Activated T-cell treated with anti-CD3 and anti-CD28 coated beads for 4 hours (primary cell): ENCODE results near the gene LHX1.

Experiments
- DNase-seq: peaks from one replicate; pipeline ENCODE4 v3.0.0-alpha.2; 2020

The LHX1 gene

DNA sequence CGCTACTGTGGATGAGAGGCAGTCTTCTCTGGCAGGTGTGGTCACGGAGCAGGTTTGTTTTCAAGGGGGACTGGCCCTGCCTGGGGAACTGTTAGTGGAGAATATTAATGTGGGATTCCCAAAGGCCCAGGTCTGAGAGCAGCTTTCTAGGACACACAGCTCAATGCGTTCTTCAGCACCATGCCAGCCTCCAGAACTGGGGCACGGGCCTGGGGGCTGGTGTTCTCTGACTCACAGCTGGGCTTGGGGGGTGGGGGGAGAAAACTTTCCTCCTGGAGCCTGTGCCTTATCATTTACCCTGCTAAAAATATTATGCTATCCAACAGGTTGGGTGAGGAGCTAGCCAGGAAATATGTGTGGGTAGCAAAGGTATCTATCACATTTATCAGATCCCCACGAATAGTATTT lies 13.5 kb upstream of the LHX1 start:
- DNase-seq, result no peak

DNA sequence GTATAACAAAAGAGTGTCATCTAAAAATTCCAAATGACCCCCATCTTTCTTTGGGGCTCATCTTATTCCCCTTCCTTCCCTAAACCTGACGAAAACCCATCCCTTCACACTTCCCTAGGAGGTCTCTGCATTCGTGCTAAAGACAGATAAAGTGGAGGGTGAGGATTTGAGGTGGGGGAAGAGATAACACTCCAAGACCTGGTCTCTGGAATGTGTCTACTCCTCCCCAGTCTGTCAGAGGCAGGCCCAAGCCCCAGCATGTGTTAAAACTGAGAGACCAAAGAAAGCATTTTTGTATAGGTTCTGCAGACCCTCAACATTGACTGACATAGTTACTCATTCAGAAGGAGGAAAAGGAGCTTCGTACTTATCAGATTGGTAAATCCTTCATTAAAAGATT lies 11.0 kb upstream of the LHX1 start:
- DNase-seq, result no peak

DNA sequence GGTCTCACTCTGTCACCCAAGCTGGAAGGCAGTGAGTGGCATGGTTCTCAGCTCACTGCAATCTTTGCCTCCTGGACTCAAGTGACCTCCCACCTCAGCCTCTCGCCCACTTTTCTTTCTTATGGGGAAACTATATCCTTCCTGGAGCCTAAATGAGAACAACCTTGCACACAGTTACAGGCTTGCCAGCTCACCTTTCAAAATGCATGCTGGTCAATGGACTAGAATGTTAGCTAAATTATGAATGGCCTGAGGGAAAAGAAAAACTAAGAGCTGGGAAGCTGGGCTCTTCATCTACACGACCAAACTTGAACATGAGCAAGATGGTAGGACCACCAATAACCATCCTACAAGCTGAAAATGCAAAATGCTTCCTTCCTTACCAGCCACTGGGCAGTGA lies 10.6 kb upstream of the LHX1 start:
- DNase-seq, result no peak

DNA sequence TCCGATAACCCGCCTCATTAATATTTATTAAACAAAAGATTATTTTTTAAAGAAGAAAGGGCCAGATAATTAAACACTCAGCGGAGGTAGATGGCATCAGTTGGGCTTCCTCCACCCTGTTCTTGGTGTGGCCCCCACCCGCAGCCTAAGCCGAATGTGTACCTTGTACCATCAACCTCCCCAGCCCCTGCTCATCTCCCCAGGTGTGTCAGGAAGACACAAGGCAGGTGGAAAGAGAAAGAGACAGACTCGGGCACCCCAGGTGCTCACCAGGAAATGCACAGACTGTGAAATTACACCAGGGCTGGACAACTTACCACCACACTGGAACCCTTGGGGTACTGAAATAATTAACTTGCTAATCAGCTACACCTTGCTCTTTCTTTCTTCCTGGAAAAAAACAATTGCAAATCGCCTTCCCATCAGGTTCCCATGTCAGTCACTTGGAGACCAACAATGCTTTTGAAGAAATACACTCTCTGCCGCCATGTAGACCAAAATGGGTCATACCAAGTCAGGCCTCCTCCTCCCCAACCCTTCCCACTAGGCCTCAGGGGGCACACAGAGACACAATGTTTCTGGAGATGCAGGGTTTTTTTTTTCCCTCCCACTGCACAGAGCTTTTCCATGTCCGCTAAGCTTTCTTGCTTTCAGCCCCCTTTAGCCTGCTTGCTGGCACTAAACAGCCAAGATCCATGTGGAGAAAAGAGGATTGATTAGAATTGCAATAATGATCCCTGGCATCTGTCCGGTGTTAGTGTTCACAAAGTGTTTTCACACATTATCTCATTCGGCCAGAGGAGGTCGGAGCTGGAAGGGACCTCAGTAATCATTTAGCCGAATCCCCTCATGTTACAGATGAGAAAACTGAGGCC lies 8.6 kb upstream of the LHX1 start:
- no peak for DNase-seq

DNA sequence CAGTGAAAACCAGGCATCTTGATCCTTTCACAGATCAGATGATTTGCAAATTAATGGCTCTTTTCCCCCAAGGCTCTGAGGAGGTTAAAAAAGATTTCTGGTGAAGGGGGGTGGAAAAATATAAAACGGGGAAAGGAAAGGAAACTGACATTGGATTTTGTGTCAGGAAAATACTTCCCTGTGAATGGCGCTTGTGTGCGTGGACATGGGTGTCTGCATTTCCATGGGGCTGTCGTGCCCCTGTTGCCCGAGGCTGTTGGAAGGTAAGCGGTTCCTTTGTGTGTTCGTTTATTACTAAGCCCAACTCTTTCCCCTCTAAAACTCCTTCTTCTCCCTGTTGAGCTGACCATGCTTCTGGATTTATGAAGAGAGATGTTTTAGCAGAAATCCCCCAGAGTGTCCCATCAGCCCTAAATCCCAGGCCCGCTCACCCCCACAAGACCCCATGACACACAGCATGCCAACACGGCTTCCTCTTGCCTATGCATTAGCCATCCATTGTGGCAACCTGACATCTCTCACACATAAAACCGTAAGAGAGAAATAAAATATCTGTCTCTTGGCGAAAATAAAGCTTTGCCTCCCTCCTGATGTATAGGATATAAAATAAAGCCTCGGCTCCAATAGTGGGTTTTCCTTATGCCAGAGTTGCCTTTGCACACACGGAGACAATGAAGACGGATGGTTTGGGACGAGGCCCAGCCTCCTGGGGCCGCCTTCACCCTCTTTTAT lies 7.3 kb upstream of the LHX1 start:
- DNase-seq, result no peak

DNA sequence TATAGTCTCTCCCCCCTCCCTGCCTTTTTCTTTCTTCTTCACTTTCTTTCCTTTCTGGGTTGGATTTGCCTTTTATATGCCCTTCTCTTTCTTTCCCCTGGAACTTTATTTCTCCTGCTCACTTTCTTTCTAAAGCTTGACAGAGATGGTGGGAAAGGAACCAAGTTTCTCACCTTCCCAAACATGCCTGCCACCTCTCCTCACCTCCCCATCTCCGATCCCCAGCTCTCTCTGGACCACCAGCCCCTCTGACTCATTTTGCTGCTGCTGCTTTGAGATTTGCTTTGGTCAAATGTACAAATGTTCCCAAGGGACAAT lies 6.7 kb upstream of the LHX1 start:
- DNase-seq, result no peak

DNA sequence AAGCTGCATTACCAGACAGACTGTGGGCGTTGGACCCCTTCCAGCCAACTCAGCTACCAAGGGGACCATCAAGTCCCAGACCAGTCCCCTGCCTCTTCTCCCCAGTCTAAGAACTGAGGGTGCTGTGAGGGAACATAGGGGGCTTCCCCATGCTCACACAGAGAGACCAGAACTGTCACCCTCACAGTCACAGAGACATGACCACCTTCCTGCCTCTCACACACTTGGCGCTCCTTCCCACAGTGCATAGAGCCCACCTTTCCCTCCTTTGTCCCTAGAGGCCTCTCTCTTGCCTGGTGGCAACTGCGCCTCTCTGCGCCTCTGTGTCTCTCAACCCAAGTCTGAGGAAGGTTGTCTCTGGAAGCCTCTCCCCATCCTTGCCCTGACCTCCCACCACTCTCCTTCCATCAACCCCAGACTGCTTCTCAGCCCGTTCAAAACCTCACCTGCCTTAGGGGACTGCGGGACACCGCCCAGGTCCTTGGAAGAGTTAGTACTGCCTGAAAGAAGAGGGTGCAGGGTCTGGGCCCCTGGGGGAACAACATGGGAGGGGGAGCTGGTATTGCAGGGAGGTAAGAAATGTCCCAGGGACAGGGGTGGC lies 6.1 kb upstream of the LHX1 start:
- no peak for DNase-seq

DNA sequence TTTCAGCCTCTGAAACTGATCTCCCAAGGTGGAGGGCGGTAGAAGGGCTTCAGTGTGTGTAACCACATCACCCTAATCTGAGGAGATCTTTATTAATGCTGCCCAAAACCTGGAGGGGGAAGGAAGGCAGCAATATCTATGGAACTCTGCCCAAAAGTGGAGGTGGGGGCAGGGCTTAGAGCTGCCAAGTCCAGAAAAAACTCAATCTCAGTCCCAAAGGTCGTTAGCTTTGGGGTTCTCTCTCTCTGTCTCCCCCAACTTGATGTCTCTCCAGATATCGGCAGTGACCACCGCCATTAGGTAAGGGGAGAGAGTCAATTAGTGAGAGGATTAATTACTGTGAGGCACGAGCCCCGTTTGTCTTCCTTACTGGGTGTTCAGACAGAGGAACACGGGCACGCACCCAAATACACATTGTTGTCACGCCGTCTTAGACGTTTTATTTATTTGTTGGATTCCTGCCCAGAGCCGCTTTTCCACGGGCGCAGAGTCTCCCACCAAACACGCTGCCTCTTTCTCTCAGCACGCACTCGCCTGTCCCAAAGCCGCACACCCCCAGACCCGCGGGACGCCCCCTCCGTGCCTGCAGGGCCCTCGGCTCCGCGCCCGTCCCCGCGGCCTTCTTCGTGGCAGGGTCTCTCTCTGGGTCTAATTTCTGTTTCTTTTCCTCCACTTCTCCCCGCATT lies 5.4 kb upstream of the LHX1 start:
- no peak for DNase-seq

DNA sequence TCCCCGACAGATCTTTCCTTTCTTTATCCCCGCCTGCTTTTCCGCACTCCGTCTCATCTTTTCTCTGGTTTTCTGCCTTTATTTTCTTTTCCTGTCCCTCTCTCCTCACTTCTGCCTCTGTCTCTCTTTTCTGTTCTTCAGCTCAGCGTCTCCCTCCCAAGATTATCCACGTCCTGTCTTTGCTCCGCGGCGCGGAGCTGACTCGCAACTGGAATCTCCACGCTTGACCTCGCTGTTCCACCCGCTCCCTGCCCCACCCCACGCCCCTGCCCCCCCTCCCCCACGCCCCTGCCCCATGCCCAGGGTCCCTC lies 4.9 kb upstream of the LHX1 start:
- no peak for DNase-seq

DNA sequence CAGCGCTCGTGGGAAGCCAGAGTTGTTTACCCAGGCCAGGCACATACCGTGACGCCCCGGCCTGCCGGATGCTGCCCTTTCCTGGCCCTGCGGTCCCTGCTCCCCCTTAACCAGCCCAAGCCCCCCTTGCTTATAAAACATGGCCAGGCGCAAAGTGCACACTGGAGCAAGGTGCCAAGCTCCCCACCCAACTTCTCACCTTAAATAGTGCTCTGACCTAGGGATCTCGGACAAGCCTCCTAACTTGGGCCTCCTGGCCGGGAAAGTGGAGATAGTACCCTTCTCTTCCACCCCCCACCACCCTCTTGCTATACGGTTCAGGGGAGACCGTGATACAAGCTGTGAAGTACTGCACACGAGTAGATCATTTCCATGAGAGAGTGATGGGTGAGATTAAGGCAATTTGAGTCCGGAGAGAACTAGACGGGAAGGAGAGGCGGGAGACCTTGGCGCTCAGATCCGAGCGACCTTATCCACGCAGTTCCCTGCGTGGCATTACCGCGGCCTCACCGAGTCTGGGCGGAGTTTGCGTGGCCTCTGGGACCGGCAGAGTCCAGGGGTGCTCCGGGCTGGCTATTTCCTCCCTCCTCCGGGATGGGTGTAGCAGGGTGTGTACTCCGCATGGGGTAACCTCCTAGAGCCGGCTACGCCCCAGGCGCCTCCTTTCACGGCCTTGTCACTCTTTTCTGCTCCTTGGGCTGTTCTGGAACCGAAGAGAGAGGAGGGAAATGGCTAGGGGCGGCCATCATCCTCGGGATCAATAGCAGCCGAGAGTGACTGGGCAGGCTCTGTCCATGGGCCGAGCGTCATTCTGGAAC lies 4.4 kb upstream of the LHX1 start:
- DNase-seq, result no peak

DNA sequence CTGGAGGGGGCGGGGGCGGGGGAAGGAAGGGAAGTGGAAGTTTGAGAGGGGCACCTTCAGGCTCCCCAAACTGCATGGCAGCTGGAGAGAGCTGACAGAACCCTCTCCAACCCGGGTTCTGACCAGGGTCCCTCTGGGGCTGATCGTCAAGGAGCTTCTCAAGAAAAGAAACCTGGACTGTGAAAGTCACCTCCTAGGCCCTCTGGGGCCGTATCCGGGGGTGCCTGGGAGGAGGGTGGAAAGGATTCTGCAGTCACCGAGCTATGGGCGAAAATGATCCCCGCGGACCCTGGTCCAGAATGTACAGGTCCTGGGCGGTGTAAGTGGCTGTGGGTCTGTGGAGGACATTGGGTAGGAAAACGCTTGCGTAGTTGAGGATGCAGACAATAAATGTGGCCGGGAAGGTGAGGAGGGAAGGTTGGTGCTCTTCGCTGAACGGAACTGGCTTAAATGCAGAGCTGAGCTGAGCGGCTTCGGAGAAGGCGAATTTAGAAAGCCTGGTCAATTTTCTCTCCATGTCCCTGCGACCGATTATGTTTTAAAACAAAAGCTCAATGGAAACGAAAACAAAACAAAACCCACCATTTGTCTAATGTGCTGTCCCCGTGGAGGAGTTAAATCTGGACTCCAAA lies 3.6 kb upstream of the LHX1 start:
- no peak for DNase-seq

DNA sequence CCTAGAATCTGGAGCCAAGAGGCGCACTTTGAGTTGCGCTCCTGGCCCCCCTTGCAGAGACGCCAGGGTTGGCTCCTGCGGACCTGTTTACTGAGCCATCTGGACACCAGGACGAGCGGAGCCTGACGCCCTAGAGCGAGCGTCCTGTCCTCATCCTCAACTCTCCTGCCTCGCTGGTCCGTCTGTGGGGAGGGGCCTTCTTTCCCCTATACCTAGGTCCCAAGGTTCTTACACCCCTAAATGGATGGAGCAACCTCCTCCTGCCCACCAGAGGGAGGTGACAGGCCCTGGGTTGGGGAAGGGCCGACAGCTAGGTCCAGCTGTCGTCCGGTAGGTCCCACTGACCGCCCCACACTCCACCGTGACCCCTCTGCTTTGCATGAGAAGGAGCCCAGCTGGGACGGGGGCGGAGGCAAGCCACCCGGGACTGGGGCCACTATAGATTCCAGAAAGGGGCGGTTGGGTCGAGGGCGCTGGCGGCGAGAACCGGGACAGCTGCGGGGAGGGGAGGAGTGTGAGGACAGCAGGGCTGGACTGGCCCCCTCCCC lies 3.1 kb upstream of the LHX1 start:
- no peak for DNase-seq

DNA sequence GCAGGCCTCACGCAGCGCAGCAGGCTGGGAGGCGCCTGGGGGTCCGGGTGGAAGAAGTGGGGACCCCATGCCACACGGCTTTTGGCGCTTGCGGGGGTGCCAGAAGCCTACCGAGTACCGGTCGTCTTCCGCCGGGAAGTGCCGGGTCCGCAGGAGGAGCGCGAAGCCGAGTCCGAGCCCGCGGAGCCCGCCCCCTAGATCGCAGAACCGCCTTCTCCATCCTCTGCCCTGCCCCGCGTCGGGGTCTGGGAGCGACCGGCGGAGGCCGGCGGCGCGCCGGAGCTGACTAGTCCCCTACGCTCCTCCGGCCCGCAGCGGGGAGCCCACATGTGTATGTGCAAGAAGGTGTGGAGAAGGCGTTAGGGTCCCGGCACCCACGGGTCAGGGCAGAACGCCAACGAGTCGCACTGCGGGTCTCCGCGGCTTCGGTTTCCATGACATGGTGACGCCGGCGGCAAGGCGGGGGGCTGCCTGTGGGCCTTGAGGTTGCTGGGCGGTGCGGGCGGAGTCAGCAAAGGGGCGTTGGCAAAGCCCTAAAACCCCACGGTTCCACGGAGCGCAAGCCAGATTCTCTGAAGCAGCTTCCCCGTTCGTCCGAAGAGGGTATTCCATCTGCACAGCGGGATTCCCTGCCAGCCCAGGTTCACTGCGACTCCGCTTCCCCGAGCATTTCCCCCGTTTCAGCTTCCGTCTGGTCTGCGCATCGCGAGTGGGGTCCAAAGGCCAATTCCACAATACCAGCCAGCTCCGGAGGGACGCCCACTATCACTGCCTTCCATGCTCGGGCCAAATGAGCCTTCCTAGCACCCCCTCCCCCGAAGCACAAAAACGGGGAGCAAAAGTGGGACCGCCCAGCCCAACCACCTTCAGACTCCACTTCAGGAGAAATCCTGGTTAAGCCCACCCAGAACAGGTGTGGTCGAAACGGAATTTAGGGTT lies 2.3 kb upstream of the LHX1 start:
- no peak for DNase-seq

DNA sequence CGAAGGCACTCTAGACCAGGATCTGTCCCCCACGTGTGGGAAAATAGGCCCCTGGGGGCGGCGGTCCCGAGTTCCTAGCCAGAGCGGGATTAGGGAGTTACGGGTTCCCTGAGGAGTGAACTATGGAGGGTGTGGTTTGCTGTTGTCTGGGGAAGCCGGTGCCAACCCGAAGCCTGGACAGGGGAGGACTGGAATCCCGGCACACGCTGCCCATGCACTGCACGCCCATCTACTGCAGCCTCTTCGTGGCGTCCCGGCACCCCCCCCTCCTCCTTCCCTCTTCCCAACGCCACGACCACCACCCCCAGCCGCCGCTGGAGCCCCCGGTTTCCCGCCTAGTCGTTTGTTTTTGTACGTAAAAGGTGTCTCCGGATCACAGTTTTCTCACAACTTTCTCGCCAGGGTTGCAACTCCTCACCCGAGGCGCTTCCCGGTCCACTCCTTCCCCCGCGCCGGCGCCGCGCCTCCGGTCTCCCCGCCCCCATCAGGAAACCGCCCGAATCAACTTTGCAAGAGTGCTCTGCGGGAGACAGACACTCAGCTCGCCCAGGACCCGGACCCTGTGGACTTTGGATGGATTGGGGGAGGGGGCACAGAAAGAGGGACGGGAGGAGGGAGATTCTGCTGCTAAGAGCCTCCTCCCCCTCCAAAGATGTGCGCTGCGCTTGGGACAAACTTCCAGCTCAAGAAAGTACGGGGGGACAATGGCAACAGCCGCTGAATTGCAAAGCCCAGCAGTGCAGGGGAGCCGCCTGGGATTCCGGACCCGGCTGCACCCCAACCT lies 1.4 kb upstream of the LHX1 start:
- no peak for DNase-seq

DNA sequence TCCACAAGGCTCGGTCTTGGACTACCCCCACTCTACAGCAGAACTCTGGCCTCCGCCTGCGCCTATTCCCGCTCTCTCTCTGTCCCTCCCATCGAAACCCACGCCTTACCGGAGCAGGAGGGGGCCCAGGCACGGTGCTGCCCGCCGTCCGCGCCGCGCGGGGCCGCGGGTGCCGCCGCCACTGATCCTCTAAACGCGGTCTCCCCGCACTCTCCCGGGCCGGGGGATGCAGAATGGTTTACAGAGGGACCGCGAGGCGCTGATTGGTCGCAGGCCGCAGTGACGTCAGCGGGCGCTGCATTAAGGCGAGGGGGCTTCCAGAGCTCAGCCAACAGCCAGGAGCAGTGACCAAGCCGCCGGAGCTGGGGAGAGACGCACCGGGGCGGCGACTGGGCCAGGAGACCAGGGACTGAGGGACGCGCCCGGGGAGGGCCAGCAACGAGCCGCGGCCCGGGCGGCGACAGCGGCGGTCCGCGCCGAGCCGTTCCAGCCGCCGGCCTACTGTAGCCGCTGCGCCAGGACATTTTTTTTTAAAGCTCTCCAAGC lies 747 bp upstream of the LHX1 start:
- DNase-seq, result no peak

DNA sequence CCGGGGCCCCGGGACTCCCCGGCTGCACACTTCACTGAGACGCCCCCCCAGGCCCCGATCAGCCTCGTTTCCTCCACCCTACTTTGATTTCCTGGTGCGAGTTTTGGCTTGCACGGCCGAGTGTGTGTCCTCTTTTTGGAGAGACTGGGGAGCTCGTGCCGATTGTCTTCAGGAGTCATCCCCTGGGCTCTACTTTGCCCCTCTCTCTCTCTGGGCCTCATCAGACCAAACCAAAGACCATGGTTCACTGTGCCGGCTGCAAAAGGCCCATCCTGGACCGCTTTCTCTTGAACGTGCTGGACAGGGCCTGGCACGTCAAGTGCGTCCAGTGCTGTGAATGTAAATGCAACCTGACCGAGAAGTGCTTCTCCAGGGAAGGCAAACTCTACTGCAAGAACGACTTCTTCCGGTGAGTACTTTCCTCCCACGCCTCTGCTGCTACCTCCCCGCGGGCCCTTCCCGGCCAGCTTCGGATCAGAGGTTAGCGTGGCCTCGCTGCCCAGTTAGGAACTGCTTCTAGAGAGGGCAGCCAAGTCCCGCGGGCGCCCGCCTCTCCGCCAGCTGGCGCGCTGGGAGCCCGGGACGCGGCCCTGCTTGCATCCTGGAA lies 787 bp downstream of the LHX1 start:
- DNase-seq, result no peak

DNA sequence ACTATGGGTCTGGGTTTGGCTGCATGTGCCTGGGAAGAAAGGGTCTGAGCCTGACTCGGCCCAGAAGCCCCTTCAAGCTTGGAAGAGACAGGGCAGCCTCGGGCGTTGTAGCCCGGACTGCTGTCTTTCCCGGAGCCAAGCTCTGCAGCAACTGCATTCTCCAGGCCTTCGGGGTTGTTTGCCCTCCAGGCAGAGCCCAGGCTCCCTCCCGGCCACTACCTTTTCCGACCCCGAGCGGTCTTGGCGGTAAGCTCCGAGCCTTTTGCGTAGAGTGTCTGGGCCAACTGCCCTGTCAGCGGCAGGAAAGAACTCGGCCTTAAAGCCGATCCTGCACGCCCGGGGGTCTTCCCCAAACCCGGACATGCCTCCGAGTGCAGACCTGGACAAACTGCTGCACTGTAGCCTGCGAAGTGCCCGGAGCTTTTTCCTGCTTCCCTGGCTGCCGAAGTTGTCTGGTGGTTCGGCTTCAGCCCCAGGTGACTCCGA lies 1.3 kb downstream of the LHX1 start:
- DNase-seq, result no peak

DNA sequence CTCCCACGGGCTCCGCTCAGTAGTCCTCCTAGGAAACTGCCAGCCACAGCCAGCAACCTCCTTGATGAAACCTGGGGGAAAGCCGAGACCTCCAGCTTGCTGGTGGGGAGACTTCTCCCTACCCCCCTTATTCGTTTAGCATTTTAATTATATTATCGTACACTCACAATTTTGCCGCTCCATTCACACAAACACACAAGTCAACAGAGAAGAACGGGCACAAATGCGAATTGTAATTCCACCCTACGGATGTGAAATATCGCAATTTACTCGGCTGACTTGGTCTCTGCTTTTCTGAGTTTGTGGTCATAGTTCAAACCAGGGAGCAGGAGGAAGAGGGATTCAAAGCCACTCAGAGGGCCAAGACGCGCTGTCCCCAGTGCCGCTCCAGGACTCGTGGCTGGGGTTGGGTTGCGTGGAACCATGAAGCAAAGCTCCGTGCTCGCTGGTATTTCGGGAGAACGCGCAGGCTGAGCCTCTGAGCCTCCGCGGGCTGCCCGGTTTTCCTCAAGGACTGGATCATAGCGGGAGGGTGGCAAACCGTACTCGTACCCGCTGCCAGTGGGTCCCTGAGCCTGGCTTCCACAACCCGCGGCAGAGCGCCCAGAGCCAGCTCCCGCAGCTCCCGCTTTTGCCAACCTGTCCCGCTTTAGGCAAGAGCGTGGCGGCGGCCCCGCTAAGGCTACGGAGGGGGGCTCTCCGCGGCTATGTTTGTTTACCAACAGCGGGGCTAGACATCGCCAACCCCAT lies 2.0 kb downstream of the LHX1 start:
- DNase-seq, result no peak
